ENCODE data around the gene FOXO6.

GRCh38 chr1:41373373-41373772 is 12.1 kb downstream of the FOXO6 start:
- TF ChIP-seq, protein P1, sequence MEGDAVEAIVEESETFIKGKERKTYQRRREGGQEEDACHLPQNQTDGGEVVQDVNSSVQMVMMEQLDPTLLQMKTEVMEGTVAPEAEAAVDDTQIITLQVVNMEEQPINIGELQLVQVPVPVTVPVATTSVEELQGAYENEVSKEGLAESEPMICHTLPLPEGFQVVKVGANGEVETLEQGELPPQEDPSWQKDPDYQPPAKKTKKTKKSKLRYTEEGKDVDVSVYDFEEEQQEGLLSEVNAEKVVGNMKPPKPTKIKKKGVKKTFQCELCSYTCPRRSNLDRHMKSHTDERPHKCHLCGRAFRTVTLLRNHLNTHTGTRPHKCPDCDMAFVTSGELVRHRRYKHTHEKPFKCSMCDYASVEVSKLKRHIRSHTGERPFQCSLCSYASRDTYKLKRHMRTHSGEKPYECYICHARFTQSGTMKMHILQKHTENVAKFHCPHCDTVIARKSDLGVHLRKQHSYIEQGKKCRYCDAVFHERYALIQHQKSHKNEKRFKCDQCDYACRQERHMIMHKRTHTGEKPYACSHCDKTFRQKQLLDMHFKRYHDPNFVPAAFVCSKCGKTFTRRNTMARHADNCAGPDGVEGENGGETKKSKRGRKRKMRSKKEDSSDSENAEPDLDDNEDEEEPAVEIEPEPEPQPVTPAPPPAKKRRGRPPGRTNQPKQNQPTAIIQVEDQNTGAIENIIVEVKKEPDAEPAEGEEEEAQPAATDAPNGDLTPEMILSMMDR (IDR thresholded peaks at IDR 0.05): no peak
- TF ChIP-seq POLR2A (IDR thresholded peaks at IDR 0.05) (no peak), POLR2AphosphoS5 (IDR thresholded peaks at IDR 0.05) (no peak)
